Panc1 (cell line): Measurements from ENCODE around the gene TBC1D2. TPM values are rescaled to one million over a fixed set of nuclear protein-coding genes. Genes with fewer than 3 reads are reported as not detected.
"Not testable (repeated sequence)": the region's sequence is repeated elsewhere in the genome, so short reads cannot be mapped to it uniquely, and the experiment has no call there.

Source experiments
- ATAC-seq: fragments of 200-7000 bp; cut with Tn5 transposase; 2 replicates; pipeline ENCODE4 v1.9.1; 2020; ENCODE audit warnings: mild to moderate bottlenecking, moderate library complexity
- BruUV-seq: library from RNA; stranded (reverse); fragments of 400-500 nt; replicated peaks from 2 replicates; lab custom pipeline; 2021; lab: Mats Ljungman, UMichigan
- CTCF ChIA-PET: fragments of 300-600 bp; sonication (Branson Sonifier 250); formaldehyde crosslinking; loops from one replicate; lab custom pipeline; 2022; ENCODE audit warnings: antibody characterized with exemption; lab: Charles Lee
- POLR2A ChIA-PET: fragments of 300-600 bp; sonication (Branson Sonifier 250); formaldehyde crosslinking; loops from one replicate; lab custom pipeline; 2022; ENCODE audit warnings: antibody characterized with exemption; lab: Charles Lee
- DNase-seq: peaks from one replicate; pipeline ENCODE4 v3.0.0-alpha.2; 2010; ENCODE audit warnings: low read depth, low spot score
- H3K27ac ChIP-seq: 2 replicates; pipeline ENCODE4 v1.5.1; 2011; ENCODE audit warnings: mild to moderate bottlenecking, low read length, inconsistent platforms
- H3K27me3 ChIP-seq: fragments of 200-500 bp; sonication (Bioruptor generic); 2 replicates; pipeline ENCODE4 v1.6.0; 2014; ENCODE audit warnings: low read length, inconsistent platforms; ENCODE audit not compliant: control insufficient read depth, insufficient read depth
- H3K36me3 ChIP-seq: fragments of 200-500 bp; sonication (Bioruptor generic); 2 replicates; pipeline ENCODE4 v1.5.1; 2014; ENCODE audit warnings: inconsistent platforms, mild to moderate bottlenecking, low read length, moderate library complexity; ENCODE audit not compliant: control insufficient read depth, insufficient read depth
- H3K4me1 ChIP-seq: 2 replicates; pipeline ENCODE4 v1.5.1; 2011; ENCODE audit warnings: inconsistent platforms, mild to moderate bottlenecking, low read length, moderate library complexity; ENCODE audit not compliant: control insufficient read depth, insufficient read depth
- H3K4me3 ChIP-seq, 2 experiments: 2 replicates each; pipeline ENCODE4 v1.5.1; 2011 to 2012; ENCODE audit warnings: low read depth in 2 of 2, low read length in 2 of 2, mild to moderate bottlenecking in 2 of 2, inconsistent platforms in 1 of 2, moderate library complexity in 1 of 2
- H3K9me3 ChIP-seq: fragments of 200-500 bp; sonication (Bioruptor generic); 2 replicates; pipeline ENCODE4 v1.5.1; 2014; ENCODE audit warnings: low read depth, mild to moderate bottlenecking, inconsistent platforms, low read length, moderate library complexity; ENCODE audit not compliant: control insufficient read depth, insufficient read depth
- CTCF ChIP-seq: fragments of 450-650 bp; IDR thresholded peaks from 2 replicates; pipeline ENCODE4 v1.5.1; 2017; ENCODE audit warnings: mild to moderate bottlenecking
- POLR2AphosphoS5 ChIP-seq: IDR thresholded peaks from 2 replicates; pipeline ENCODE4 v1.6.1; 2012; ENCODE audit warnings: mild to moderate bottlenecking, low read depth, low read length, moderate library complexity
- REST ChIP-seq, 2 experiments: IDR thresholded peaks; 2 replicates each; pipeline ENCODE4 v1.6.1; 2011 to 2012; ENCODE audit warnings: low read depth in 2 of 2, control low read depth in 1 of 2, low read length in 1 of 2, mild to moderate bottlenecking in 1 of 2, moderate library complexity in 1 of 2; ENCODE audit not compliant: insufficient read depth in 1 of 2
- SIN3A ChIP-seq: IDR thresholded peaks from 2 replicates; pipeline ENCODE4 v1.6.1; 2012; ENCODE audit warnings: low read depth, mild to moderate bottlenecking, low read length, moderate library complexity, borderline replicate concordance; ENCODE audit not compliant: insufficient read depth
- TCF7L2 ChIP-seq: IDR thresholded peaks from 2 replicates; pipeline ENCODE4 v1.6.1; 2011; ENCODE audit warnings: mild to moderate bottlenecking, low read depth, low read length, inconsistent platforms
- in situ Hi-C: cut with HindIII; loops from 2 replicates; pipeline ENCODE4 v1.10.0; 2016; ENCODE audit warnings: low sequenced_read_pairs, low pct_unique_long_range_greater_than_20kb
- intact Hi-C: fragments of 100-400 bp; cut with micrococcal nuclease; formaldehyde crosslinking; loops from one replicate; pipeline ENCODE4 v1.10.0; 2022; ENCODE audit not compliant: unreplicated experiment
- total RNA-seq: library from RNA; stranded (reverse); gene quantifications from one replicate; pipeline ENCODE4 v1.2.1, GENCODE V29; 2021; ENCODE audit not compliant: unreplicated experiment

TBC1D2 gene
- total RNA-seq, 1 experiment from 2014 or later = 2.4 TPM

GRCh38 chr9:98272083-98272482, 16.6 kb upstream of the TBC1D2 start:
- Histone ChIP-seq H3K9me3 (no peaks in the 10 kb centered on the region), H3K36me3 (no peaks in the 10 kb centered on the region), H3K4me1 (no peaks in the 10 kb centered on the region), H3K27ac (no peak overlapping the region), H3K4me3 (no peak overlapping the region), H3K27me3 (peaks cover 6% of the 10 kb centered on the region)
- DNase-seq = no peak
- BruUV-seq = no TSS peak
- TF ChIP-seq SIN3A = no peak
- intact Hi-C loops = no loop called here
- ATAC-seq = no peak
- CTCF ChIA-PET = no interaction called here
- in situ Hi-C loops = no loop called here
- POLR2A ChIA-PET = no interaction called here

DNA sequence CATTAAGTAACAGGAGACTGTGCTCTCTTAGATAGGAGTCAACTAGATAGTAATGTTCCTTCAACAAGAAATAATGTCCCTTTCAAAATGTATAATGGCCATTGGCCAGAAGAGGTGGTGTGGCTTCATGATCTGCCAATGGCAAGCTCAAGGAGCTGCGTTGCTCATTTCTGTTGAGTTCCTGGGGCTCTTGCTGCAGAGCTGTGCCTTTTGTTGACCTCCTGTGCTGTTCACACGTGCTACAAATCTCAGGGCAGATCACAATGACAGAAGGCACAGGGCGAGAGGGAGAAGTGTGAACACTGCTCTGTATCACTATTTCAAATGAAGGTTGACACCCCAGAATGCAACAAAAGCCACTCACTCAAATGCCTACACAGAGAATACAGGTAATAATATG, 16.0 kb upstream of the TBC1D2 start:
- H3K4me3 ChIP-seq = no peak overlapping the region
- POLR2A ChIA-PET = no interaction called here
- peaks cover 6% of the 10 kb centered on the region for H3K27me3 ChIP-seq
- TF ChIP-seq TCF7L2 (no peak), REST (IDR thresholded peaks at IDR 0.05; ENCODE audit: insufficient read depth in 1 of 2, low read depth in 2 of 2, low read length in 1 of 2) (no peak), SIN3A (no peak), POLR2AphosphoS5 (no peak), CTCF (no peak)
- no peaks in the 10 kb centered on the region for H3K36me3 ChIP-seq
- in situ Hi-C loops (no loop called here), intact Hi-C loops (no loop called here)
- no peaks in the 10 kb centered on the region for H3K4me1 ChIP-seq
- CTCF ChIA-PET = no interaction called here
- H3K9me3 ChIP-seq = no peaks in the 10 kb centered on the region
- ATAC-seq (no peak), DNase-seq (no peak)
- BruUV-seq = no TSS peak
- no peak overlapping the region for H3K27ac ChIP-seq

- DNase-seq, H3K36me3 ChIP-seq, H3K4me3 ChIP-seq, POLR2A ChIA-PET, intact Hi-C loops, H3K27ac ChIP-seq, H3K4me1 ChIP-seq, CTCF ChIA-PET, ATAC-seq, in situ Hi-C loops, BruUV-seq, H3K9me3 ChIP-seq, H3K27me3 ChIP-seq: not testable (repeated sequence)
Observed at GRCh38 chr9:98270284-98270683, 14.8 kb upstream of the TBC1D2 start.

DNA sequence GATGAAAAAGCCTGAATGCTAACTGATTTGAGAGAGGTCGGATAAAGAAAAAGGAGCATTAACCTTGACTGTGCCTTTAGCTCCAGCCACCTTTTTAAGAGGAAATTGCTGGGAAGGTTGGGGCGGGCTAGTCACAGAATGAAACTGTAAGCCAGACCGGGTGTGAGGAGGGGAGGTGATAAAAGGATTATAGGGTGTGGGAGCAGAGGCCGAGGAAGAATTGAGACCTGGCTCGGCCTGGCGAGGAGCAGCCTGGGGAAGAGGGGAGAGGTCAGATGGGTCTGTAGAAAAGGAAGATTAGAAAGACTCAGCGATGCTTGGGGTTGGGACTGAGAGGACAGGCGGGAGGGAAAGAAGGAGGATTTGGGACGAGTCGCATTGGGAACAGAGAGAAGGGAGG, 14.2 kb upstream of the TBC1D2 start:
- H3K4me3 ChIP-seq, H3K27ac ChIP-seq, BruUV-seq, H3K4me1 ChIP-seq, intact Hi-C loops, H3K27me3 ChIP-seq, DNase-seq, ATAC-seq, H3K36me3 ChIP-seq, H3K9me3 ChIP-seq, CTCF ChIA-PET, POLR2A ChIA-PET, in situ Hi-C loops: not testable (repeated sequence)

GRCh38 chr9:98267556-98267955, 12.1 kb upstream of the TBC1D2 start:
- in situ Hi-C loops = not testable (repeated sequence)

More at GRCh38 chr9:98267556-98267955, 12.1 kb upstream of the TBC1D2 start:
- H3K27ac ChIP-seq, H3K36me3 ChIP-seq, CTCF ChIA-PET, H3K9me3 ChIP-seq, H3K4me1 ChIP-seq, POLR2A ChIA-PET, ATAC-seq, H3K4me3 ChIP-seq, H3K27me3 ChIP-seq, intact Hi-C loops, BruUV-seq, DNase-seq: not testable (repeated sequence)
